ENCODE data around the gene AICDA. TPM values are rescaled to one million over a fixed set of nuclear protein-coding genes. Genes with fewer than 3 reads are reported as not detected.

AICDA gene
- total and polyA plus RNA-seq, 10 of the 15 experiments (the other 5 are each of a cell fraction or from before 2014, with no cell fraction given): 9.4 to 24.9 (median 16.6) TPM

DNA sequence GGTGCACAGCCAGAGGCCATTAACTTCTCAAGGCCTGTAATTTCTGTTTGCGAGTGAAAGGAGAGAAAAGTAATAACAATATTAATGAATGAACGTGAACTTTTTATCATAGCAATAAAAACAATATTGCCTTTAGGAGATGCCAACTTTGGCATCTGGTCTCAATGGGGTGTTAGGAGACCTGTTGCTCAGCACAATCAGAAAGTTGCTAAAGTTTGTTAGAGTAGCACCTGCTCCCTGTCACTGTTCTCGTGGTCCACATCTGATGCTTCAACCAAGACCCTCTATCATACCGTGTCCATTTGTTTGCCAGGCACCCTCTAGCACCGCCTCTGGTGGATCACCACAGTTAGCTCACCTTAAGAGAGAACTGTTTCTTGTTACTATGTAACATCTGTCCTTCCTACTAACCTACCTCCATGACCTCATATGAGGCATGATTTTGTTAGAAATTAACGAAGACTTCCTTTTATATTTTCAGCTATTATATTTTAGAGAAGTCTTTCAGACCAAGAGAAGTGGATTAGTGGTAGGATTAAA is 59.5 kb downstream of the AICDA start:
- Histone ChIP-seq H3K27ac (ENCODE audit: control insufficient read depth, insufficient read depth) (no peak overlapping the region), H3K27me3 (replicated peaks in 1 of 2; ENCODE audit: control insufficient read depth in 2 of 2, insufficient read depth in 2 of 2, low read length in 1 of 2) (no peaks in the 10 kb centered on the region), H3K4me3 (no peak overlapping the region), H3K79me2 (ENCODE audit: control insufficient read depth, insufficient read depth, low read length) (no peaks in the 10 kb centered on the region), H3K9me3 (replicated peaks; ENCODE audit: control insufficient read depth, insufficient read depth, low read length) (no peaks in the 10 kb centered on the region), H3K4me1 (ENCODE audit: control insufficient read depth, insufficient read depth, low read length) (no peaks in the 10 kb centered on the region), H3K4me2 (ENCODE audit: control insufficient read depth, insufficient read depth) (no peak overlapping the region), H4K20me1 (ENCODE audit: control insufficient read depth, insufficient read depth) (no peaks in the 10 kb centered on the region), H3K36me3 (ENCODE audit: control insufficient read depth in 2 of 2, insufficient read depth in 2 of 2, low read length in 1 of 2) (no peaks in the 10 kb centered on the region), H2AFZ (ENCODE audit: control insufficient read depth, low read depth, low read length) (no peak overlapping the region), H3K9ac (ENCODE audit: control insufficient read depth, insufficient read depth, low read length) (no peak overlapping the region)
- DNase-seq (ENCODE audit: low read depth, low spot score): no peak
- peak; percentile 38; the same call in 1 of the 3 replicates for ATAC-seq
- ChIA-PET RAD21 (ENCODE audit: unreplicated experiment) (no interaction called here), SMC1A (ENCODE audit: uncharacterized antibody, unreplicated experiment) (interaction anchor here (0.7 kb wide), 1 partner anchor 9 kb away, joined by 4 read pairs; no protein-coding TSS in a partner anchor), CTCF (interaction anchor here (1.7 kb wide), 1 partner anchor 9 kb away, joined by 8 read pairs; no protein-coding TSS in a partner anchor), POLR2A (no interaction called here)
- no peak for FAIRE-seq
- in situ Hi-C loops (cut with MboI): no loop called here
- intact Hi-C loops (cut with micrococcal nuclease; ENCODE audit: unreplicated experiment): no loop called here
- no TSS peak for BruUV-seq (replicated peaks)
- 42% methylated on average over 6 of the region's 6 CpGs for WGBS (ENCODE audit: insufficient coverage, insufficient replicate concordance, low lambda C conversion rate, missing lambda C conversion rate)
- TF ChIP-seq MTA3 (IDR thresholded peaks at IDR 0.05; ENCODE audit: borderline replicate concordance, low read length) (no peak), SRF (IDR thresholded peaks at IDR 0.05; ENCODE audit: low read depth in 2 of 2, low read length in 2 of 2) (no peak), ZNF274 (IDR thresholded peaks at IDR 0.05; ENCODE audit: insufficient read depth, insufficient read length) (no peak), KLF5 (IDR thresholded peaks at IDR 0.05; ENCODE audit: partially characterized antibody) (no peak), TARDBP (IDR thresholded peaks at IDR 0.05; ENCODE audit: borderline replicate concordance) (no peak), CHD2 (IDR thresholded peaks at IDR 0.05; ENCODE audit: borderline replicate concordance, low read depth, low read length) (no peak), NFIC (IDR thresholded peaks at IDR 0.05; ENCODE audit: low read depth, low read length) (no peak), GABPA (IDR thresholded peaks at IDR 0.05; ENCODE audit: low read depth) (no peak), RFX5 (IDR thresholded peaks at IDR 0.05; ENCODE audit: low read depth, low read length) (no peak), CREM (IDR thresholded peaks at IDR 0.05; ENCODE audit: low read depth) (no peak), SUZ12 (IDR thresholded peaks at IDR 0.05; ENCODE audit: unreplicated experiment) (no peak)
- TF ChIP-seq, protein P1, sequence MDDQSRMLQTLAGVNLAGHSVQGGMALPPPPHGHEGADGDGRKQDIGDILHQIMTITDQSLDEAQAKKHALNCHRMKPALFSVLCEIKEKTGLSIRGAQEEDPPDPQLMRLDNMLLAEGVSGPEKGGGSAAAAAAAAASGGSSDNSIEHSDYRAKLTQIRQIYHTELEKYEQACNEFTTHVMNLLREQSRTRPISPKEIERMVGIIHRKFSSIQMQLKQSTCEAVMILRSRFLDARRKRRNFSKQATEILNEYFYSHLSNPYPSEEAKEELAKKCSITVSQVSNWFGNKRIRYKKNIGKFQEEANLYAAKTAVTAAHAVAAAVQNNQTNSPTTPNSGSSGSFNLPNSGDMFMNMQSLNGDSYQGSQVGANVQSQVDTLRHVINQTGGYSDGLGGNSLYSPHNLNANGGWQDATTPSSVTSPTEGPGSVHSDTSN (IDR thresholded peaks at IDR 0.05; ENCODE audit: insufficient replicate concordance, low read depth, low read length): no peak
- TF ChIP-seq, protein P2, sequence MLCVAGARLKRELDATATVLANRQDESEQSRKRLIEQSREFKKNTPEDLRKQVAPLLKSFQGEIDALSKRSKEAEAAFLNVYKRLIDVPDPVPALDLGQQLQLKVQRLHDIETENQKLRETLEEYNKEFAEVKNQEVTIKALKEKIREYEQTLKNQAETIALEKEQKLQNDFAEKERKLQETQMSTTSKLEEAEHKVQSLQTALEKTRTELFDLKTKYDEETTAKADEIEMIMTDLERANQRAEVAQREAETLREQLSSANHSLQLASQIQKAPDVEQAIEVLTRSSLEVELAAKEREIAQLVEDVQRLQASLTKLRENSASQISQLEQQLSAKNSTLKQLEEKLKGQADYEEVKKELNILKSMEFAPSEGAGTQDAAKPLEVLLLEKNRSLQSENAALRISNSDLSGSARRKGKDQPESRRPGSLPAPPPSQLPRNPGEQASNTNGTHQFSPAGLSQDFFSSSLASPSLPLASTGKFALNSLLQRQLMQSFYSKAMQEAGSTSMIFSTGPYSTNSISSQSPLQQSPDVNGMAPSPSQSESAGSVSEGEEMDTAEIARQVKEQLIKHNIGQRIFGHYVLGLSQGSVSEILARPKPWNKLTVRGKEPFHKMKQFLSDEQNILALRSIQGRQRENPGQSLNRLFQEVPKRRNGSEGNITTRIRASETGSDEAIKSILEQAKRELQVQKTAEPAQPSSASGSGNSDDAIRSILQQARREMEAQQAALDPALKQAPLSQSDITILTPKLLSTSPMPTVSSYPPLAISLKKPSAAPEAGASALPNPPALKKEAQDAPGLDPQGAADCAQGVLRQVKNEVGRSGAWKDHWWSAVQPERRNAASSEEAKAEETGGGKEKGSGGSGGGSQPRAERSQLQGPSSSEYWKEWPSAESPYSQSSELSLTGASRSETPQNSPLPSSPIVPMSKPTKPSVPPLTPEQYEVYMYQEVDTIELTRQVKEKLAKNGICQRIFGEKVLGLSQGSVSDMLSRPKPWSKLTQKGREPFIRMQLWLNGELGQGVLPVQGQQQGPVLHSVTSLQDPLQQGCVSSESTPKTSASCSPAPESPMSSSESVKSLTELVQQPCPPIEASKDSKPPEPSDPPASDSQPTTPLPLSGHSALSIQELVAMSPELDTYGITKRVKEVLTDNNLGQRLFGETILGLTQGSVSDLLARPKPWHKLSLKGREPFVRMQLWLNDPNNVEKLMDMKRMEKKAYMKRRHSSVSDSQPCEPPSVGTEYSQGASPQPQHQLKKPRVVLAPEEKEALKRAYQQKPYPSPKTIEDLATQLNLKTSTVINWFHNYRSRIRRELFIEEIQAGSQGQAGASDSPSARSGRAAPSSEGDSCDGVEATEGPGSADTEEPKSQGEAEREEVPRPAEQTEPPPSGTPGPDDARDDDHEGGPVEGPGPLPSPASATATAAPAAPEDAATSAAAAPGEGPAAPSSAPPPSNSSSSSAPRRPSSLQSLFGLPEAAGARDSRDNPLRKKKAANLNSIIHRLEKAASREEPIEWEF (IDR thresholded peaks at IDR 0.05; ENCODE audit: insufficient replicate concordance, low read depth, low read length): no peak
- TF ChIP-seq, protein P3, sequence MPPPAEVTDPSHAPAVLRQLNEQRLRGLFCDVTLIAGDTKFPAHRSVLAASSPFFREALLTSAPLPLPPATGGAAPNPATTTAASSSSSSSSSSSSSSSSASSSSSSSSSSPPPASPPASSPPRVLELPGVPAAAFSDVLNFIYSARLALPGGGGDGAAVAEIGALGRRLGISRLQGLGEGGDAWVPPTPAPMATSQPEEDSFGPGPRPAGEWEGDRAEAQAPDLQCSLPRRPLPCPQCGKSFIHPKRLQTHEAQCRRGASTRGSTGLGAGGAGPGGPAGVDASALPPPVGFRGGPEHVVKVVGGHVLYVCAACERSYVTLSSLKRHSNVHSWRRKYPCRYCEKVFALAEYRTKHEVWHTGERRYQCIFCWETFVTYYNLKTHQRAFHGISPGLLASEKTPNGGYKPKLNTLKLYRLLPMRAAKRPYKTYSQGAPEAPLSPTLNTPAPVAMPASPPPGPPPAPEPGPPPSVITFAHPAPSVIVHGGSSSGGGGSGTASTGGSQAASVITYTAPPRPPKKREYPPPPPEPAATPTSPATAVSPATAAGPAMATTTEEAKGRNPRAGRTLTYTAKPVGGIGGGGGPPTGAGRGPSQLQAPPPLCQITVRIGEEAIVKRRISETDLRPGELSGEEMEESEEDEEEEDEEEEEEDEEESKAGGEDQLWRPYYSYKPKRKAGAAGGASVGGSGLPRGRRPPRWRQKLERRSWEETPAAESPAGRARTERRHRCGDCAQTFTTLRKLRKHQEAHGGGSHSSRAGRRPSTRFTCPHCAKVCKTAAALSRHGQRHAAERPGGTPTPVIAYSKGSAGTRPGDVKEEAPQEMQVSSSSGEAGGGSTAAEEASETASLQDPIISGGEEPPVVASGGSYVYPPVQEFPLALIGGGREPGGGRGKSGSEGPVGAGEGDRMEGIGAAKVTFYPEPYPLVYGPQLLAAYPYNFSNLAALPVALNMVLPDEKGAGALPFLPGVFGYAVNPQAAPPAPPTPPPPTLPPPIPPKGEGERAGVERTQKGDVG (CRISPR knock-in tag; IDR thresholded peaks at IDR 0.05): no peak

Measured in GM12878 (cell line).